HepG2 (cell line): Measurements from ENCODE around the gene SLC12A3.

ENCODE experiments used
- ARID4A ChIP-seq: sonication (generic); formaldehyde crosslinking; IDR thresholded peaks from 2 replicates; pipeline ENCODE4 v1.5.0; 2020; ENCODE audit warnings: mild to moderate bottlenecking, missing genetic modification reagents, borderline replicate concordance
- ELF4 ChIP-seq: sonication (generic); formaldehyde crosslinking; IDR thresholded peaks from 2 replicates; pipeline ENCODE4 v1.5.0; 2020; ENCODE audit warnings: missing genetic modification reagents, mild to moderate bottlenecking, moderate library complexity, borderline replicate concordance
- HES4 ChIP-seq: sonication (generic); formaldehyde crosslinking; IDR thresholded peaks from 2 replicates; pipeline ENCODE4 v1.9.0; 2021; ENCODE audit warnings: mild to moderate bottlenecking, missing genetic modification reagents, borderline replicate concordance
- IRX3 ChIP-seq: sonication (generic); formaldehyde crosslinking; IDR thresholded peaks from 2 replicates; pipeline ENCODE4 v1.8.1; 2023; ENCODE audit warnings: mild to moderate bottlenecking, low read depth, missing genetic modification reagents, borderline replicate concordance
- KDM1A ChIP-seq: IDR thresholded peaks from 2 replicates; pipeline ENCODE4 v1.6.1; 2016; ENCODE audit warnings: missing compliant biosample characterization
- PBX3 ChIP-seq: sonication (generic); formaldehyde crosslinking; IDR thresholded peaks from 2 replicates; pipeline ENCODE4 v1.8.1; 2023; ENCODE audit warnings: missing genetic modification reagents, inconsistent platforms, borderline replicate concordance
- PRPF4 ChIP-seq: fragments of 200-400 bp; formaldehyde crosslinking; IDR thresholded peaks from 2 replicates; pipeline ENCODE4 v1.6.1; 2016; ENCODE audit warnings: low read length, low read depth; ENCODE audit not compliant: poor library complexity, severe bottlenecking
- RORA ChIP-seq: sonication (generic); formaldehyde crosslinking; IDR thresholded peaks from 2 replicates; pipeline ENCODE4 v1.5.0; 2020; ENCODE audit warnings: mild to moderate bottlenecking, missing genetic modification reagents, moderate library complexity
- SIN3A ChIP-seq: IDR thresholded peaks from 2 replicates; pipeline ENCODE4 v1.6.1; 2011; ENCODE audit warnings: low read depth, mild to moderate bottlenecking, control low read depth, low read length, borderline replicate concordance
- WIZ ChIP-seq: sonication (generic); formaldehyde crosslinking; IDR thresholded peaks from 2 replicates; pipeline ENCODE4 v1.5.1; 2020; ENCODE audit warnings: mild to moderate bottlenecking, missing genetic modification reagents
- YY1 ChIP-seq: IDR thresholded peaks from 2 replicates; pipeline ENCODE4 v1.6.1; 2011; ENCODE audit warnings: low read length, low read depth, moderate library complexity, mild to moderate bottlenecking; ENCODE audit not compliant: insufficient read depth, insufficient replicate concordance
- TF ChIP-seq, protein P1 (sequence below): sonication (generic); formaldehyde crosslinking; IDR thresholded peaks from 2 replicates; pipeline ENCODE4 v1.5.0; 2020; ENCODE audit warnings: mild to moderate bottlenecking, missing genetic modification reagents, moderate library complexity

DNA sequence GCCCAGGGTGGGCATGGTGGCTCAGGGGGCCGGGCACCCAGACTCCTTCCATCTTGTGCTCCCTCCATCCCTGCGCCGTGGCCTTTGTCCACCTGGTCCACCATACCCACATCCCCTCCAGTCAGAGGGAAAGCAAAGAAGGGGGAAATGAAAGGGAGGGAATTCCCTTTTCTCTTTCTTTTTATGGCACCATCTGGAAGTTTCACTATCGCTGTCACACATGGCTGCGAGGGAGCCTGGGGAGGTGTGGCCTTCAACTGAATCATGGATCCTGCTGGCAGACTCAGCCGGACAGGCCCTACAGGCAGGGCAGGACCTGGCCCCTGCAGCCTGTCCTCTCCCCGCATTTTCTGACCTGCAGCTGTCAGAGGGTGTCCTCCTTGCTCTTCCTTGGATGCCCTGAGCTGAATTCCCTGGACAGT, 6.2 kb downstream of the SLC12A3 start:
- TF ChIP-seq IRX3 (no peak), KDM1A (CRISPR knock-in tag) (no peak), YY1 (no peak), PRPF4 (no peak), WIZ (CRISPR knock-in tag) (no peak), PBX3 (CRISPR knock-in tag) (no peak), HES4 (CRISPR knock-in tag) (no peak), ARID4A (no peak), SIN3A (no peak), RORA (CRISPR knock-in tag) (no peak), ELF4 (CRISPR knock-in tag) (no peak)
- TF ChIP-seq, protein P1, sequence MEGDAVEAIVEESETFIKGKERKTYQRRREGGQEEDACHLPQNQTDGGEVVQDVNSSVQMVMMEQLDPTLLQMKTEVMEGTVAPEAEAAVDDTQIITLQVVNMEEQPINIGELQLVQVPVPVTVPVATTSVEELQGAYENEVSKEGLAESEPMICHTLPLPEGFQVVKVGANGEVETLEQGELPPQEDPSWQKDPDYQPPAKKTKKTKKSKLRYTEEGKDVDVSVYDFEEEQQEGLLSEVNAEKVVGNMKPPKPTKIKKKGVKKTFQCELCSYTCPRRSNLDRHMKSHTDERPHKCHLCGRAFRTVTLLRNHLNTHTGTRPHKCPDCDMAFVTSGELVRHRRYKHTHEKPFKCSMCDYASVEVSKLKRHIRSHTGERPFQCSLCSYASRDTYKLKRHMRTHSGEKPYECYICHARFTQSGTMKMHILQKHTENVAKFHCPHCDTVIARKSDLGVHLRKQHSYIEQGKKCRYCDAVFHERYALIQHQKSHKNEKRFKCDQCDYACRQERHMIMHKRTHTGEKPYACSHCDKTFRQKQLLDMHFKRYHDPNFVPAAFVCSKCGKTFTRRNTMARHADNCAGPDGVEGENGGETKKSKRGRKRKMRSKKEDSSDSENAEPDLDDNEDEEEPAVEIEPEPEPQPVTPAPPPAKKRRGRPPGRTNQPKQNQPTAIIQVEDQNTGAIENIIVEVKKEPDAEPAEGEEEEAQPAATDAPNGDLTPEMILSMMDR, result peak; percentile 81
